Measurements from ENCODE around the gene P2RY14.
"Not testable (repeated sequence)": the region's sequence is repeated elsewhere in the genome, so short reads cannot be mapped to it uniquely, and the experiment has no call there.

P2RY14 gene

DNA sequence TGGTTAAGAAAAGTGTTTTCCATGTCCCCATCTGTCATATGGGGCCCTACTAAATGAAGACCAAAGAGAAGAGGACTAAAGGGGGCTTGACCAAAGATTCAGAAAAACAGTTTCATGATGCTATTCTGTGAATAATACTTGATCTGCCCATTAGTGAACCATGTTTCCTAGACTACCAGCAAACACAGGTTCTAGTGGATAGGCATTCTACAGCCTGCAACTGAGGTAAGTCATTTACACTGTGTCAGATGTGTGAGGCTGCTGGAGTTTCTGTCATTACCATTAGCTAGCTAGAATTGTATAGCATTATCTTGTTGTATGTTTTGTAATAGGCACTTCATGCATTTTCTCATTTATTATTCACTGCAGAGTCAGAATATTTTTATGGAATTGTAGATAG, 81.9 kb downstream of the P2RY14 start:
- no peaks in the 10 kb centered on the region for H3K36me3 ChIP-seq (ENCODE audit: control insufficient read depth, low read depth, low read length)
- no peaks in the 10 kb centered on the region for H3K27me3 ChIP-seq (ENCODE audit: control insufficient read depth, insufficient read depth, low read length)
- H3K9me3 ChIP-seq (ENCODE audit: control insufficient read depth, low read depth, low read length) = no peaks in the 10 kb centered on the region
- H3K9ac ChIP-seq (ENCODE audit: low read length) = no peak overlapping the region
- no peak overlapping the region for H3K4me3 ChIP-seq (ENCODE audit: low read length)
- H3K27ac ChIP-seq (ENCODE audit: low read length) = no peak overlapping the region
- H3K4me1 ChIP-seq (ENCODE audit: control insufficient read depth, low read depth, low read length) = no peaks in the 10 kb centered on the region

DNA sequence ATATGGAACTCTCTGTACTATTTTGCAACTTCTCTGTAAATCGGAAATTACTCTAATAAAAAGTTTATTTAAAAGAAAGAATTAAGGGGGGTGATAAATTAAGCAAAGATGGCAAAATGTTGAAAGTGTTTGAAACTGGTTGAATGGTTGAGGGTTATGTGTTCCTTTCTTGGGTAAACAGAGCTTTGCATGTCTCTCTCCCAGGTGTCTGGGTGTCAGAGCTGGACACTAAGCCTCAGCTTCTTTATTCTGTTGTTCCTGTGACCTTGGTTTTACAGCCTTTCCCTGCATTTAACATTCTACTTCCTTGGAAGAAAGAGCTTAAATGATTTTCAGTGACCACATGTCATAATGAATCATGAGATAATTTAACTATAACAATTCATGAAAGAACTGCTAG, 82.5 kb downstream of the P2RY14 start:
- no peak overlapping the region for H3K9ac ChIP-seq (ENCODE audit: low read length)
- H3K9me3 ChIP-seq (ENCODE audit: control insufficient read depth, low read depth, low read length) = no peaks in the 10 kb centered on the region
- H3K36me3 ChIP-seq (ENCODE audit: control insufficient read depth, low read depth, low read length) = no peaks in the 10 kb centered on the region
- H3K27me3 ChIP-seq (ENCODE audit: control insufficient read depth, insufficient read depth, low read length) = no peaks in the 10 kb centered on the region
- H3K4me1 ChIP-seq (ENCODE audit: control insufficient read depth, low read depth, low read length) = no peaks in the 10 kb centered on the region
- H3K4me3 ChIP-seq (ENCODE audit: low read length) = no peak overlapping the region
- H3K27ac ChIP-seq (ENCODE audit: low read length) = no peak overlapping the region

DNA sequence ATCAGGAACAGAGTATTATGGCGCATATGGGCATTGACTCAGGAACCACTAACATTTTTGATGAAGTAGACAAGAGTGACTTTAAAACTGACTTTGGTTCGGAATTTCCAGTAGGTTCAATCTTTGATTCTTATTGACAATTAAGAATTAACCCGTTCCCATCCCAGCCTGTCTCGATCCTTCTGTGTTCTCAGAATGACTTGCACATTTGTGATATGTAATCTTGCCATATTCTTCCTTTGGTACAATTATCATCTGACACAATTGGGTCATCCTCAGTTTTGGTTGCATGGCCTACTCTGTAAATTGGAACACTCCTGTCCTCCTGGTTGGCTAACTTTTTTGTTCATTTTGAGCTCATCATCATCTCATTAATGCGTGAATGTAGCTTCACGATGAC, 85.8 kb downstream of the P2RY14 start:
- Histone ChIP-seq H3K36me3 (ENCODE audit: control insufficient read depth, low read depth, low read length) (no peaks in the 10 kb centered on the region), H3K9ac (ENCODE audit: low read length) (no peak overlapping the region), H3K27ac (ENCODE audit: low read length) (no peak overlapping the region), H3K27me3 (ENCODE audit: control insufficient read depth, insufficient read depth, low read length) (no peaks in the 10 kb centered on the region), H3K9me3 (ENCODE audit: control insufficient read depth, low read depth, low read length) (no peaks in the 10 kb centered on the region), H3K4me3 (ENCODE audit: low read length) (no peak overlapping the region), H3K4me1 (ENCODE audit: control insufficient read depth, low read depth, low read length) (no peaks in the 10 kb centered on the region)

DNA sequence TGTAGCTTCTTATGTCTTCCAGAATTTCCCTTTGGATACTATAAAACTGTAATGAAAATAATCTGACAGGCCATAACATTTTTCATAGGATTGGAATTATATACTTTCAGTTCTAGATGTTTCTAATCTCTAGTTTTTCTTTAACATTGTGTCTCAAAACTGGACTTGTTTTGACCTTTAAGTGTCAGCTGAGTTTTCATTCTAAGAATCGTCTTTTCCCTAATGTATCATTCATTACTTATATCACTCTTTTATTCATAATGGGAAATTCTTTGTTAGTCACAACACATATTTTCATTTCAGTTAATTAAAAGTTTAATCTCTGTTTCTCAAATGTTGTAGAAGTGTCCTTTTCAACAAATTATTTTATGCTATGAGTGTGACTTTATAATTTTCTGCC, 87.2 kb downstream of the P2RY14 start:
- Histone ChIP-seq H3K9ac (ENCODE audit: low read length) (no peak overlapping the region), H3K36me3 (ENCODE audit: control insufficient read depth, low read depth, low read length) (peaks cover 4% of the 10 kb centered on the region), H3K9me3 (ENCODE audit: control insufficient read depth, low read depth, low read length) (no peaks in the 10 kb centered on the region), H3K4me1 (ENCODE audit: control insufficient read depth, low read depth, low read length) (no peaks in the 10 kb centered on the region), H3K27ac (ENCODE audit: low read length) (no peak overlapping the region), H3K27me3 (ENCODE audit: control insufficient read depth, insufficient read depth, low read length) (no peaks in the 10 kb centered on the region), H3K4me3 (ENCODE audit: low read length) (no peak overlapping the region)

DNA sequence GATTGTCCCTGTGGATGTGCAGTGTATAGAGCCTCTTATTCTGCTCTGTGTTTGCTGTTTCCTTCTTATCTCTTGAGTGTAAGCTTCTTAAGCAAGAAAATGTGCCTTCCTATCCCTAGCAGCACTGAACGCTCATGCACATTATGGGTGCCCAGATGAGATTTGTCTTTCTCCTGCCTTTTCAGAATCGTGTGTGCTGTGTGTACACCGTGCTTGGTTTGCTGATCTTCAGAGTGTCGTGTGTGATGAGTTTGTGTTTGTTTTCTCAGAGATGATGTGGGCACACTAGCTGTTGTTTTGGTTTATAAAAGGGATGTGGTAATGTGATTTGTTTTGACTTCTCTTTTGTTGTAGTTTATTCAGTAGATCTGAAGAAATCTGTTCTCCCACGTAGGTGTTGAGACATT, 95.1 kb downstream of the P2RY14 start:
- Histone ChIP-seq H3K4me1 (ENCODE audit: control insufficient read depth, low read depth, low read length) (peaks cover 5% of the 10 kb centered on the region), H3K27ac (ENCODE audit: low read length) (no peak overlapping the region), H3K9ac (ENCODE audit: low read length) (no peak overlapping the region), H3K27me3 (ENCODE audit: control insufficient read depth, insufficient read depth, low read length) (no peaks in the 10 kb centered on the region), H3K4me3 (ENCODE audit: low read length) (no peak overlapping the region), H3K36me3 (ENCODE audit: control insufficient read depth, low read depth, low read length) (peaks cover 8% of the 10 kb centered on the region), H3K9me3 (ENCODE audit: control insufficient read depth, low read depth, low read length) (no peaks in the 10 kb centered on the region)

DNA sequence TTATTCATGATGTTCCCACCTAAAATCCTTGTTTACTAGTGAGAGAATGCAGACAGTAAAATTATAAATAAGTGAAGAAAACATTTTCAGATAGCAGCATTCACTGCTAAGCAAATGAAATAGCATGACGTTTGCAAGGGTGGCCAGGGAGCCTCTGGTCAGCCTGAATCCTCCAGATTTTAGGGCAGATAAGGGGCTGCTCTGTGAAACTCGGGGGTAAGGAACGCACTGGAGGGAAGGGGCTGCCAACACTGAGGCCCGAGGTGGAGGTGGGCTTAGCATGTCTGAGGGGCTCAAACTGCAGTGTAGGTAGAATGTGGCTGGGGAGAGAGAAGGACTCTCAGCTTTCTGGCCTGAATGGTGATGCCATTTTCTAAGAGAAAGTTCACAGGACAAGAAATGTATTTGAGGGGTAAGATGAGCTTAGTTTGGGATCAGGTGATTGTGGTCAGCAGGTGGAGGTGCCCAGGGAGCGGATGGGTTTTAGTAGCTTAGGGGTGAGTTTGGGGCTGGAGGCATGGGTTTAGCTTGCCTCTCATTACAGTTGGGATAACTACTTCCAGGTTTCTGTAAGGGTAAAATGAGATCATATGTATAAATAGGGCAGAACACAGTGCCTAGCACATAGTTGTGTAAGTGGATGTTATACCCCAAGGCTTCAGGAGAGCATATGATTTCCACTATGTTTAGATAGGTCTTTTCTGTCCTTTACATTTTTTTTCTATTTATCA, 95.8 kb downstream of the P2RY14 start:
- Histone ChIP-seq H3K4me3 (ENCODE audit: low read length) (no peak overlapping the region), H3K36me3 (ENCODE audit: control insufficient read depth, low read depth, low read length) (peaks cover 8% of the 10 kb centered on the region), H3K4me1 (ENCODE audit: control insufficient read depth, low read depth, low read length) (peaks cover 5% of the 10 kb centered on the region), H3K9ac (ENCODE audit: low read length) (no peak overlapping the region), H3K9me3 (ENCODE audit: control insufficient read depth, low read depth, low read length) (no peaks in the 10 kb centered on the region), H3K27ac (ENCODE audit: low read length) (no peak overlapping the region), H3K27me3 (ENCODE audit: control insufficient read depth, insufficient read depth, low read length) (no peaks in the 10 kb centered on the region)

DNA sequence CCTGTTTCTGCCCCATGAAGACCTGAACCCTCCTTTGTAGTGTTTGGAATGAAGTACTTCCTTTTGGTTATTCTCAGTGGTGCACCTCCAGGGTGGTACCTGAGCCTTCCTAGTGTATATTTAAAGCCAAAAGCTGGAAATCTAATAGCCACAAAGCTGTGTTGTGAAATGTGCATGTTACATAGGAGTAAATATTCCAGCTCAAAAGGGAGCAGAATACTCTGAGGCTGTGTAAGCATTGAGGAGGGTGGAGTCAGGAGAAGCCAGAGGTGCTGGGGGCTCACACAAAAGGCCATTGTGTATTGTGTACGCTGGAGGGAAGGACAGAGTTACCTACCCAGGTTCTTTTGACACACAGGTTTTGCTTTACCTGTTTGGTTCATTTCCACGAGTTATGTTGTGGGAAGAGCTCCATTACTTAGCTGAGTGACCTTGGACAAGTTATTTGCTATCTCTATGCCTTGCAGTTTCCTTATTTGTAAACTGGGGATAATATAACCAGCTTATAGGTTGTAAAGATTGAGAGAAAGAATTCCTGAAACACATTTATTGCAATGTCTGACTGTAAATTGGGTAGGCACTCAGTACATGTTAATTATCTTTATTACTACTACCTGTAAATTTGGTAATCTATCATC, 100.0 kb downstream of the P2RY14 start:
- no peak overlapping the region for H3K27ac ChIP-seq (ENCODE audit: low read length)
- H3K36me3 ChIP-seq (ENCODE audit: control insufficient read depth, low read depth, low read length) = peaks cover 4% of the 10 kb centered on the region
- H3K4me3 ChIP-seq (ENCODE audit: low read length) = no peak overlapping the region
- H3K4me1 ChIP-seq (ENCODE audit: control insufficient read depth, low read depth, low read length) = peaks cover 5% of the 10 kb centered on the region
- H3K27me3 ChIP-seq (ENCODE audit: control insufficient read depth, insufficient read depth, low read length) = no peaks in the 10 kb centered on the region
- no peak overlapping the region for H3K9ac ChIP-seq (ENCODE audit: low read length)
- no peaks in the 10 kb centered on the region for H3K9me3 ChIP-seq (ENCODE audit: control insufficient read depth, low read depth, low read length)

DNA sequence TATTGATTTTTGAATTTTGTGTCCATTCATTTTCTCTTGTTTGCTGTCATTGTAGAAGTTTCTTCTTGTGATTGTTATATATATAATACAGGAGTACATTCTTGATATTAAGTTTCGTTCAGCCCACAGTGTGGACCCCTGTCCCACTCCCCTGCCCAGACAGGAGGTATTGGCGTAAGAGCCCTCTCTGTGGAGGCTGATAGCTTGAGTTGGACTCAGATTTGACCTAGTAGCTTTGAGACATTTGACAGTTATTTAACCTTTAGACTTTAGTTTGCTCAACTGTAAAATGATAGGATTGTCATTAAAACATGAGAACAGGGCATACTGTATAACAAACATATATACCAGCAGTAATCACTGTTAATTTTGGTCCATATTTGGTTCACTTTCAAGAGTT, 102.4 kb downstream of the P2RY14 start:
- no peaks in the 10 kb centered on the region for H3K27me3 ChIP-seq (ENCODE audit: control insufficient read depth, insufficient read depth, low read length)
- H3K27ac ChIP-seq (ENCODE audit: low read length) = no peak overlapping the region
- H3K4me1 ChIP-seq (ENCODE audit: control insufficient read depth, low read depth, low read length) = peaks cover 8% of the 10 kb centered on the region
- H3K36me3 ChIP-seq (ENCODE audit: control insufficient read depth, low read depth, low read length) = peaks cover 4% of the 10 kb centered on the region
- no peak overlapping the region for H3K4me3 ChIP-seq (ENCODE audit: low read length)
- no peak overlapping the region for H3K9ac ChIP-seq (ENCODE audit: low read length)
- no peaks in the 10 kb centered on the region for H3K9me3 ChIP-seq (ENCODE audit: control insufficient read depth, low read depth, low read length)

DNA sequence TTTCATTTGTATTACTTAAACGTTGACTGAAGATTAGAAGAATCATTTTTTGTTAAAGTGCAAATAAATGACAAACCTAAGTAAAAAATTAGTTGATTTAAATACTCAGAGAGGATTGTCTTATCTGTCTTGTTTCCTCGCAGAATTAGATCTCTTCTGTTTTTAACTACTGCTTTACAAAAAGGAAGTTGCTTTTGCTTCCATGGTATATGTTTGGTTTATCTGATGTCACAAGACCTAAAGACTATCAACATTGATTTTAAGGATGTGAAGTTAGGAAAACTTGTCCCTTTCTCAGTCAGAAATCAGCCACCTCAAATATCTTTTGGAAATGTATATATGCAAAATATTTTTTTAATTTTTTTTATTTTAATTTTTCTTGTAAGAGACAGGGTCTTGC, 104.0 kb downstream of the P2RY14 start:
- Histone ChIP-seq H3K36me3 (ENCODE audit: control insufficient read depth, low read depth, low read length) (no peaks in the 10 kb centered on the region), H3K9me3 (ENCODE audit: control insufficient read depth, low read depth, low read length) (no peaks in the 10 kb centered on the region), H3K4me1 (ENCODE audit: control insufficient read depth, low read depth, low read length) (peaks cover 8% of the 10 kb centered on the region), H3K9ac (ENCODE audit: low read length) (no peak overlapping the region), H3K4me3 (ENCODE audit: low read length) (no peak overlapping the region), H3K27ac (ENCODE audit: low read length) (no peak overlapping the region), H3K27me3 (ENCODE audit: control insufficient read depth, insufficient read depth, low read length) (no peaks in the 10 kb centered on the region)

DNA sequence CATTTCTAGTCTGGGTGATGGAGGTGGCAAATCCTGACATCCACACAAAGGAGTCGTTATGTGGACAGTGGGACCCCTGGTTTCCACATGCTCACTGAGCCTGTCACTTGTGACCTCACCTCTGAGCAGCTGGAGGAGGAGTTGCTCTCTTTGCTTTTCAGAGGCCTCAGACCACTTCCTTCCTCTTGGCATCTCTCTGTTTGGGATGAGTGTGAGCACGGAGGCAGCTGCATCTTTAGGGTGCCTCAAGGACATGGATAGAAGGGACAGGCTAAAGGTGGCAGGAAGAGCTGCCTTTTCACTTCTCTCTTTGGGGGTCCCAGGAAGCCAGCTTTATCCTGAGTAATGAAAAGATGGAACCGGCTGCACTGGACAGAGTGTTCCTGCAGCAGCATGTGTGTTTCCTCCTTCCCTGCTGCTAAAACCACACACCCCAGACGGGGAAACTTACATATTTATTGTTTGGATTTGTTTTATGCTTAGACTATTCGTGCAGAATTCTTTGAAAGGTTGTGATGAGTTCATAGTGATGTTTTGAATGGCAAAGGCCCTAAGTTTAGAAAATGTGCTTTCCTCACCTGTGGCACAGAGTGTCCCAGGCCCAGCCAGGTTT, 107.1 kb downstream of the P2RY14 start:
- Histone ChIP-seq H3K4me1 (ENCODE audit: control insufficient read depth, low read depth, low read length) (peaks cover 8% of the 10 kb centered on the region), H3K27ac (ENCODE audit: low read length) (no peak overlapping the region), H3K27me3 (ENCODE audit: control insufficient read depth, insufficient read depth, low read length) (no peaks in the 10 kb centered on the region), H3K9me3 (ENCODE audit: control insufficient read depth, low read depth, low read length) (no peaks in the 10 kb centered on the region), H3K36me3 (ENCODE audit: control insufficient read depth, low read depth, low read length) (peaks cover 1% of the 10 kb centered on the region), H3K9ac (ENCODE audit: low read length) (no peak overlapping the region), H3K4me3 (ENCODE audit: low read length) (no peak overlapping the region)

DNA sequence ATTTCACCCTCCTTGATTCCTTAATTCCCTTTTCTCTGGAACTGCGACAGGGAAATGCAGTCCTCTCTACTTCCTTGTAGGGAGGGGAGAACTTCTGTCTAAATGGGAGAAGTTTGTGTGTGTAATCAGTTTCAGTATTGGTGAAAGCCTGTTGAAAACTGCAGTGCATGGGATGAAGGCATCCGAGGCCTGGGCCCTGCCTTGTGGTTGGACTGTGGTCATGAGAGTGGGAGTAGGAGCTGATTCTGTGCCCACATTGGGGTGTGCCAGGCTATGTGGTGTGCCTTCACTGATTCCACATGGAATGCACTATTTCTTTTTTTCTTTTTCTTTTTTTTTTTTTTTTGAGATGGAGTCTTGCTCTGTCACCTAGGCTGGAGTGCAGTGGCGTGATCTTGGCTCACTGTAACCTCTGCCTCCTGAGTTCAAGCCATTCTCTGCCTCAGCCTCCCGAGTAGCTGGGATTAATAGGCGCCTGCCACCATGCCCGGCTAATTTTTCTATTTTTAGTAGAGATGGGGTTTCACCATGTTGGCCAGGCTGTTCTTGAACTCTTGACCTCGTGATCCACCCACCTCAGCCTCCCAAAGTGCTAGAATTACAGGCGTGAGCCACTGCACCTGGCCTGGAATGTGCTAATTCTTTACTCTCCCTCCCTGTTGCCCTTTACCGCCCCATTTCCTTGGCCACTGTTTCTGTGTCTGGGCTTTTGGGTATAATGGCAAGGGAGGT, 108.2 kb downstream of the P2RY14 start:
- H3K4me3 ChIP-seq (ENCODE audit: low read length); H3K9me3 ChIP-seq (ENCODE audit: control insufficient read depth, low read depth, low read length); H3K4me1 ChIP-seq (ENCODE audit: control insufficient read depth, low read depth, low read length); H3K27me3 ChIP-seq (ENCODE audit: control insufficient read depth, insufficient read depth, low read length); H3K27ac ChIP-seq (ENCODE audit: low read length); H3K36me3 ChIP-seq (ENCODE audit: control insufficient read depth, low read depth, low read length); H3K9ac ChIP-seq (ENCODE audit: low read length): not testable (repeated sequence)
